H1 (cell line): ENCODE data around the gene MMP24.

Source experiments
- CTBP2 ChIP-seq: IDR thresholded peaks from 2 replicates; pipeline ENCODE4 v1.7.0; 2011; ENCODE audit warnings: borderline replicate concordance, mild to moderate bottlenecking, moderate library complexity, mixed read lengths, low read length; ENCODE audit not compliant: insufficient read depth, insufficient read length
- CTCF ChIP-seq, 3 experiments: IDR thresholded peaks; 1 replicate in 2 of 3; 2 replicates in 1 of 3; pipeline versions ENCODE4 v1.5.1 to v1.6.1; 2011; ENCODE audit warnings: low read length in 3 of 3, mild to moderate bottlenecking in 3 of 3, inconsistent platforms in 2 of 3, low read depth in 1 of 3, moderate library complexity in 1 of 3; ENCODE audit not compliant: insufficient read depth in 1 of 3; ENCODE audit errors: control extremely low read depth in 1 of 3
- EZH2 ChIP-seq: fragments of 200-600 bp; sonication (generic); IDR thresholded peaks from 2 replicates; pipeline ENCODE4 v1.7.1; 2012; ENCODE audit warnings: low read depth, mild to moderate bottlenecking, moderate library complexity, low read length, inconsistent platforms; ENCODE audit not compliant: severe bottlenecking
- GABPA ChIP-seq: IDR thresholded peaks from 2 replicates; pipeline ENCODE4 v1.6.1; 2011; ENCODE audit warnings: mild to moderate bottlenecking, low read length, moderate library complexity, borderline replicate concordance; ENCODE audit not compliant: insufficient read depth
- POLR2A ChIP-seq, 2 experiments: IDR thresholded peaks; 1 replicate in 1 of 2; 2 replicates in 1 of 2; pipeline ENCODE4 v1.6.1; 2011; ENCODE audit warnings: low read depth in 2 of 2, low read length in 2 of 2, mild to moderate bottlenecking in 2 of 2; ENCODE audit errors: control extremely low read depth in 1 of 2
- RFX5 ChIP-seq: IDR thresholded peaks from 2 replicates; pipeline ENCODE4 v1.6.1; 2011; ENCODE audit warnings: low read depth, low read length, improper control_type of control experiment, borderline replicate concordance
- RNF2 ChIP-seq: fragments of 200-900, 300-1000 bp; sonication (generic); IDR thresholded peaks from 2 replicates; pipeline ENCODE4 v1.7.1; 2016; ENCODE audit warnings: borderline replicate concordance, low read depth, mild to moderate bottlenecking, antibody characterized with exemption, low read length; ENCODE audit not compliant: poor library complexity, severe bottlenecking; ENCODE audit errors: missing control alignments
- SRF ChIP-seq: IDR thresholded peaks from 2 replicates; pipeline ENCODE4 v1.6.1; 2011; ENCODE audit warnings: mild to moderate bottlenecking, low read depth, low read length, moderate library complexity
- TEAD4 ChIP-seq: IDR thresholded peaks from 2 replicates; pipeline ENCODE4 v1.6.1; 2012; ENCODE audit warnings: low read depth, low read length, inconsistent platforms, mixed read lengths
- USF2 ChIP-seq: IDR thresholded peaks from 2 replicates; pipeline ENCODE4 v1.6.1; 2011; ENCODE audit warnings: low read length, improper control_type of control experiment

GRCh38 chr20:35276408-35276807, 49.9 kb downstream of the MMP24 start:
- no peak for TF ChIP-seq TEAD4
- TF ChIP-seq RNF2 = no peak
- no peak for TF ChIP-seq GABPA
- peak in 1 of 2 experiments; percentile 36; a peak in 2 of 3 replicates for TF ChIP-seq POLR2A (IDR thresholded peaks at IDR 0.05; ENCODE audit: control extremely low read depth in 1 of 2, low read depth in 2 of 2, low read length in 2 of 2)
- TF ChIP-seq USF2 = no peak
- TF ChIP-seq CTBP2 = no peak
- no peak for TF ChIP-seq RFX5
- no peak for TF ChIP-seq CTCF (IDR thresholded peaks at IDR 0.05; ENCODE audit: control extremely low read depth in 1 of 3, insufficient read depth in 1 of 3, low read depth in 1 of 3, low read length in 3 of 3)
- TF ChIP-seq EZH2 = no peak
- no peak for TF ChIP-seq SRF
